ENCODE results near the gene FIBIN. TPM values are rescaled to one million over a fixed set of nuclear protein-coding genes. Genes with fewer than 3 reads are reported as not detected.

FIBIN gene
- total RNA-seq, 1 donor from 2014 or later: 24.5 TPM

DNA sequence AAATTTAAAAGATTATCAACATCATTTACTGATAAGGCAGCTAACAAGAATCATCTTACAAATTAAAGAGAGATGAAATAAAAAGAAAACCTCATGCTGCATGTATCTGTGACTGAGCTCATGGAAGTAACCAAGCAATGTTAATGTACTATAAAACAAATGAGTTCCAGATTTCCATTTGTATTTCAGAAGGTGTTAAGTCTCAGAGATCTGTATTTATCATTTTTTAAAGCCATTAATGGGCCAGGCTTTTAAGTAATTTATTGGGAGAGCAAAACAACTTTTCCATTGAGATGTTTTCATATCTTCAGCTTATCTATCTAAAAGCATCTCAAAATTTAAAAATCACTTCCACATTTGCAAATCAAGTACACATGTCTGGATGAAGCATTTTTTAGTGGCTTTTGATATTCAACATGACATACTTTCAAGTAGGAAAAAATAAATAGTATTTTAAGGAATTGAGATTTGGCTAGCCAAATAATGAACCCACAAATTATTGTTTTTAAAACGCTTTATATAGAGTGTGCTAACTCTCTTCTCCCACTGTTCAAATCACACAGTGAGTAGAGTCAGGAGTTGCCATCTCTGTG, 28.8 kb downstream of the FIBIN start:
- no peak for DNase-seq (ENCODE audit: low read depth)

DNA sequence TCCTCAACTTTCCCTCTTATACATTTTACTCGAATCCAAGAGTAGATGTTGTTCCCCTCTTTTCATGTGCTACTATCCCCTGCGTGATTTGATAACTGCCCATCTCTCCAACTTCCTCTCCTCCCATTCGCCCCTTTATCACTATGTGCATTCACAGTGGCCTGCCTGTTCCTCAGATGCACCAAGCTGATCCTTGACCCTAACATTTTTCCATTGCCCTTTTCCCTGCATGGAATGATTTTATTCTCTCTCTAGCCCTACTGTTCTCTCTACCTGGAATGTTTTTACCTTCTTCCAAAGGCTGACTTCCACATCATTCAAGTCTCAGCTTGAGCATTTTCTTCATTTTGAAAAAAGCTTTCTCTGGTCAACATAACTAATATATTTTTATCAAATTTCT, 31.0 kb downstream of the FIBIN start:
- DNase-seq (ENCODE audit: low read depth): no peak

DNA sequence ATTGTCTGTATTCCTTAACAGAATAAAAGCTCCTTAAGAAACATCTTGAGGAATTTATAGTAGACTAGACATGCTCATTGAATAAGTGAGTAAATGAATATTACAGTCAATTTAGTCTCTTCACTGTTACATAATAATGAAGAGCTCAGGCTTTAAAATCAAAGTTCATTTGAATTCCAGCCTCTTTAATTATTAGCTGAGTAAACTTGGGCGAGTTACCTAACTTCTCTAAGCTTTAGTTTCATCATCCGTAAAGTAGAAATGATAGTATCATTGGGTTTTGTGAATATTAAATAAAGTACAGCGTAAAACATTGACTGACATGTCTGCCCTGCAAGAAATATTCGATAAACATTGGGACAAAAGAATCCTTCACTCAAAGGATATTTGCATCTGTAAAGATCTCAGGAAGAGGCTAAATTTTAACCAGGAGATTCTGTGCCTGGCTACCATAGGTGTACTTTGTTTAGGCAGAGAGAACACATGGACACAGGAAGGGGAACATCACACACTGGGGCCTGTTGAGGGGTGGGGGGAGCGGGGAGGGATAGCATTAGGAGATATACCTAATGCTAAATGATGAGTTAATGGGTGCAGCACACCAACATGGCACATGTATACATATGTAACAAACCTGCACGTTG, 31.5 kb downstream of the FIBIN start:
- DNase-seq (ENCODE audit: low read depth): peak; percentile 66

DNA sequence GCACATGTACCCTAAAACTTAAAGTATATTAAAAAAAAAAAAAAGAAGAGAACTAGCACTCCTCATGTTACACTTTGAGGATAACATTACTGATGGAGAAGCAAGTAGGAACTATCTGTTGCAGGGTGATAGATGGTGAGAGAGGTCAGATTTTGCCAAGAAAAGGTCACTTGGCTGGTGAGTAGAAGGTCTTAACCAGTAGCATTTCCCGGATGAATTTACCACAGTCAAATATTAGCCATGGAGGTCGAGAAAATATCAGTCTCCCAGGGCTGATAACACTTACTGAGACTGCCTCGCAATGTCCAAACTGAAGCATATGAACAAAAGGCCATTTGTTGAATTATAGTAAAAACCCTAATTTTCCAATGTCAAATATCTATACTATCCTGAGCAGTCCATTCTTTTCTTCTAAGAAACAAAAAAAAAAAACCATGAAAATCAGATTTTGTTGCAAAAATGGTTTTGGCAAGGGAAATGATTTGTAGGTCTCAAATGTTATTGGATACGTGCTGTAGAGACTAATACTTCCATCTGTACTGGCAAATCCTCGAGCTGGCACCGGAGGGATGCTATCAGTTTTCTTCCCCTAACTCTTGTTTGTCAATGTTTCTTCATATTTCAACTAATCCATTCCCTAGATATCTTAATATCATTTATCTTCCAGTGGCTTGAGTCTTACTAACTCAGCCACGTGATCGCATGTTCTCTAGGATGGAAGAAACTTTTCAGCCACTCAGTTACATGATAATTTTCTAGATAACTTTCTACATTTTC, 32.2 kb downstream of the FIBIN start:
- DNase-seq (ENCODE audit: low read depth): no peak

DNA sequence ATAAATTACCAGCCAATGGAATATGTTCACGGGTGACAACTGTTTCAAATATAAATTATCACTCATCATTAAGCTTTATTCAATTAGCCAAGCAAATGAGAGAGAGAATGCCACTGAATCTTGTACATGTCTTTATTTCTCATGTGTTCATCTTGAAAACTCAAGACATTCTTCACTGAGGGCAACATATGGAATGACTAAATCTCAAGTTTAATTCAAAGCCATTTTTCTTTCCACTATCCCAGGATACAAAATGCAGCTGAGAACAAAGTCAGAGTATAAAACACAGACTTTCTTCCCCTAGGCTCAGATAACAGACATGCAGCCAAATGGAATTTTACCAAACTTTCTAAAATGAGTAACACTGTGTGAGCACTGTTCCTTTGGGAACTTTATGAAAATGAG, 34.7 kb downstream of the FIBIN start:
- DNase-seq (ENCODE audit: low read depth): no peak

DNA sequence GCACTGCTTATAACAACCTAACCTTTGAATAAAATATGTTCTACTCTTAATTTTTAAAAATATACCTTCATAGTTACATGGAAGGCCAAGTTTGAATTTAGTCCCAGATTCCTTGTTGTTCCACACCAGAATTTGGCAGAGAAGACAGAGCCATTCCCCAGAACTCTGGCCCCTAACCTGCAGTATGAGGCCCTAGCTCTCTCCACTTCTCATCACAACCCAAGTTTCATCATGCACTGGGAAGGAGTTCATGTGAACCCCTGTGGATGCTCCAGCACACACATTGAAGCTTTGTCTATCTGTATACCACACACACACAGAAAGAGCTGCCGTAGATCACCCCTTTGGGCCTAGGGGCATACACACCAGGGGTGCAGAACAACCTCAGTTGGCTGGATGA, 36.1 kb downstream of the FIBIN start:
- DNase-seq (ENCODE audit: low read depth): no peak

DNA sequence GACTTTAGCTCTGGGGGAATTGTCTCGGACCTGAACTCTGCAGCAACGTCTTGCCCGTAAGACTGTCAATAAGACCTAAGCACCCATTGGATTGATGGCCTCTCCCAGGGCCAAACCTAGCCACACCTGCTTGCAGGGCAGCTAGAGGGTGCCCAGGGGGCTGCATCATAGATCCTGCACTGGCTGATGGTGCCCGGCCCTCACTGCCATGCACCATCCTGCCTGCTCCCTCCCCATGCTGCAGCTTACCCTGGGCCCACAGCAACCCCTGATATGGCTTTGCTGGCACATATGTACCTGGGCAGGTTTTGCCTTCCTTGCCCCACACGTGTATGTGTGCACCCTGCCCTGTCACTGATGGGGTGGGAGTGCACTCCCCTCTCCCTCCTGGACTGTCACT, 37.8 kb downstream of the FIBIN start:
- DNase-seq (ENCODE audit: low read depth): no peak

DNA sequence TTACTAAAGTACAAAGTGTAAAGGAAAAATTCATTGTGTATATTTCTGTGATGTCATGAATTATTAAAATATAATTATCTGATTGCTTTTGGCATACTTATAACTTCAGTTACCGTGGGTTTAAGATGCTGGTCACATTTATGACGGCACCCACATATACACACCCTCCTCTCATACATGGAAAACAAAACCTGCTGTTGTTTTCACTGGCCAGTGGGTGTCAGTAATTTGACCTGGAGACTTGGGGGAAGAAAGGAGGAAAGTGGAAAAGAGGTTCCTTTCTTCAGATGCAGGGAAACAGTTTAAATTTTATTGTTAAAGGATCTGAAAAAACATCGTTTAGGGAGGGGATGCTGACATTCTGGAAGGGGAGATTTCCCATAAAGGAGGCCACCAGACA, 46.0 kb downstream of the FIBIN start:
- peak; percentile 42 for DNase-seq (ENCODE audit: low read depth)

DNA sequence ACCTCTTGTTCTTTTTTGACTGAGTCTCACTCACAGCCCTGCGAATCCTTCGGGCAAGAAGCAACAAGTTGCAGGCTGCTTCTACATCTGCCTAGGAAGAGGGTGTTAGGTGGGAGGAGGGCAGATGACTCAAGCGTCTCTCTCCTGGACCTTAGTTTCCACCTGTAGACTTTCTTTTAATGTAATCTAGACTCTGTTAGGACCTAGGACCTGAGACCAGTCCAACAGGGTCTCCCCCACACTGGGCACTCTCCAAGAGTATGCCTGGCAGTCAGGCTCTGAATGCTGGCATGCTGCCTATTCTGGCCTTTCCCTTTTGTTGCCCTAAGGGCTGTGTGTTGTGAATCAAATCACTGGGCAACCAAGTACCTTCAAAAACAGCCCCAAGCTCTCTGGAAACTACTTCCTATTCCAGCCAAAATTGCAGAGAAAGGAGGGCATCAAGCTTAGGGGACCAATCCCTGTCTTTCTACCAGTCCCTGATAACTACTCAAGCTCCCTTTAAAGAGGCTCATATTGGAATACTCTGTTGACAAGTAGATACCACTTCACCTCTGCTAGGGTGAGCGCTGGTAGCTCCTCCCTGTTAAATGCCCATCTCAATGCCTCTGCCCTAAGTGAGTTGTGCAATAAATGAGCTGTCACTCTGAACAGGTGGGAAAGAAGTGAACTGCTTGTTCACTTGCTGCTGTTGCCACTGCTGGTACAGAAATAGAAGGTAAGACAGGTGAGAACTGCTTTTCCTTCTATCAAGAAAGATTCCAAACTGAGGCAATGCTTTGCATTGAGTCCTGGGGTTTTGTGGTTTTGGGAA, 46.6 kb downstream of the FIBIN start, which contains the start of gene BBOX1:
Gene BBOX1 (plus strand): TSS at position 514 of the 814 bp plus-strand sequence. CDS start 14,616 bp downstream, outside the sequence.
- peak; percentile 94 for DNase-seq (ENCODE audit: low read depth)

DNA sequence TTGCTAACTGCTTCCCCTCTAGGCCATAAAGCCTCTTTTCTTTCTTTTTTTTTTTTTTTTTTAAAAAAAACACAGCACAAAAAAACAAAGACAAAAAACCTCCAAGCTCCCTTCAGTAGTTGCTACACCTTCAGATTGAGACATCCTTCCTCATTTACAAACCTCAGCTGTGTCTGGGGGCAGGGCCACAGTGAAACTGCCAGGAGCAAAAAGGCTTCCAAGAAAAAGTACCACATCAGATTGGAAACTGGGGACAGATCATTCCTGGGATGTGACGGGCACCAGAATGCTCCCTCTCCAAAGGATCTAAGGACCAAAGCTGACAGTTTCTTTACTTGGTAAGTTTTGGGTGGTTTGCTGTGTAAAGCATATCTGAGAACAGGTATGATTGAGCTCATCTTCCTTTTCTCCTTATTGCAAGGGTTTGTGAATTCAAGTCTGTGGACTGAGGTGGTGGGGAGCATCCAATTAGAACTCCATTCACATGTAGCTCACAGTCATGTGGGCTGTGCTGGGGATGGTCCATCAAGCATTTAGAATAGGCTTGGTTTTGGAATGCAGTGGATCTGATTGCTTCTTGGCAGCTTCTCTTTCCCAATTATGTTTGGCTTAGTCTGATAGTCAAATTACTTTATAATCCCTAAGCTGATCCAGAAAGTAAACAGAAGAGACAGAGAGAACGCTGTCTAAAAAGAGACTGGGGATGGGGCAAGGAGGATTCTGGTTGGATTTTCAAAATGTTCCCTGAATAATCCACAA, 47.4 kb downstream of the FIBIN start:
- DNase-seq (ENCODE audit: low read depth): peak; percentile 24

Other genes with a start within 250 kb of the FIBIN start
- 4.0 TPM in 1 of 2 replicates, not detected in the other for gene BBOX1, start 46.7 kb downstream of the FIBIN start, total RNA-seq